LNCAP (cell line): ENCODE data around the gene RUBCNL.

Source experiments
- CTCF ChIP-seq: fragments of 450-650 bp; IDR thresholded peaks from 2 replicates; pipeline ENCODE4 v1.5.1; 2017; ENCODE audit warnings: mild to moderate bottlenecking

The RUBCNL gene

GRCh38 chr13:46369506-46370277 is 17.4 kb downstream of the RUBCNL start:
- TF ChIP-seq CTCF = no peak

GRCh38 chr13:46367617-46368327 is 19.3 kb downstream of the RUBCNL start:
- TF ChIP-seq CTCF = no peak

- no peak for TF ChIP-seq CTCF
Observed at GRCh38 chr13:46361276-46361934, 25.6 kb downstream of the RUBCNL start.

- TF ChIP-seq CTCF = no peak
Observed at GRCh38 chr13:46360604-46361003, 26.4 kb downstream of the RUBCNL start.

- no peak for TF ChIP-seq CTCF
Observed at GRCh38 chr13:46359714-46360113, 27.3 kb downstream of the RUBCNL start.

GRCh38 chr13:46355901-46356590 is 31.0 kb downstream of the RUBCNL start:
- TF ChIP-seq CTCF = no peak

GRCh38 chr13:46355088-46355468 is 32.0 kb downstream of the RUBCNL start:
- no peak for TF ChIP-seq CTCF
